GM19193 (cell line): ENCODE results near the gene SNX4.

Experiments used
- POLR2A ChIP-seq: IDR thresholded peaks from 4 replicates; pipeline ENCODE4 v1.6.1; 2011; ENCODE audit not compliant: insufficient read depth, insufficient read length; ENCODE audit errors: extremely low read depth

The SNX4 gene

DNA sequence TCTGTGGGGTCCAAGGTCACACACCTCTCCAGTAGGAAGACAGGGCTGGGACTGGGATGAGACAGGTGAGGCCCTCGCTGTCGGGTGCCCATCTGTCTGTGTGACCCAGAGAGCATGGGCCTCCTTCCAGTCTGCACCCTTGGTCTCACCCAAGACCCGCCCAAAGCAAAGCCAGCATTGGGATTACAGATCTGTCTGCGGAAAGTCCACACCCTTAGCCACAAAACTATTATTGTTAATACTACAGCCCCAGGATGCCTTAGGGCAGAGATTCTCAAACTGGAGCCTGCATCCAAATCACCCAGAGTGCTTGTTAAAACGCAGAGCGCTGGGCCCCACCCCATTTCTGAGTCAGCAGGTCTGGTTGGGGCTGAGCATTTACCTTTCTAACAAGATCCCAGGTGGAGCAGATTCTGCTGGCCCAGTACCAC is 86.4 kb downstream of the SNX4 start:
- no peak for TF ChIP-seq POLR2A

DNA sequence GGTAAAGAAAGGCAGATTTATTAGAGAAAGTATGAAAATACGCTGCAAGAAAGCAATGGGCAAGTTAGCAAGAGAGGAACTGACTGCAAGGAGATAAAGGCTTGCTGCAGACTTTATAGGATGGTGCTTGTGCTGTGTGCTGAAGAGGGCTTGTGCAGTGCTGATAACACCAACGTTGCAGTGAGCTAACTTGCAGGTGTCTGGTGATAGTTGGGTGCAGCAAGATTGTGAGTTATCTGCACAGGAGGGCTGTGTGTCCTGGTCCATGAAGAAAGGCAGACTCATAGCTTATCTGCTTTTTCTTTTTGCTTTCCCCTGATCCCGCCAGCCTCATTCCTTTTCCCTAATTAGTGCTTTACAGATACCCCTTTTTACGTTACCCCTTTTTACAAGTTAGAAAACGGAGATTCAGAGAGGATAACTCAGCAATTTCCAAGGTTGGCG is 86.9 kb downstream of the SNX4 start:
- no peak for TF ChIP-seq POLR2A

DNA sequence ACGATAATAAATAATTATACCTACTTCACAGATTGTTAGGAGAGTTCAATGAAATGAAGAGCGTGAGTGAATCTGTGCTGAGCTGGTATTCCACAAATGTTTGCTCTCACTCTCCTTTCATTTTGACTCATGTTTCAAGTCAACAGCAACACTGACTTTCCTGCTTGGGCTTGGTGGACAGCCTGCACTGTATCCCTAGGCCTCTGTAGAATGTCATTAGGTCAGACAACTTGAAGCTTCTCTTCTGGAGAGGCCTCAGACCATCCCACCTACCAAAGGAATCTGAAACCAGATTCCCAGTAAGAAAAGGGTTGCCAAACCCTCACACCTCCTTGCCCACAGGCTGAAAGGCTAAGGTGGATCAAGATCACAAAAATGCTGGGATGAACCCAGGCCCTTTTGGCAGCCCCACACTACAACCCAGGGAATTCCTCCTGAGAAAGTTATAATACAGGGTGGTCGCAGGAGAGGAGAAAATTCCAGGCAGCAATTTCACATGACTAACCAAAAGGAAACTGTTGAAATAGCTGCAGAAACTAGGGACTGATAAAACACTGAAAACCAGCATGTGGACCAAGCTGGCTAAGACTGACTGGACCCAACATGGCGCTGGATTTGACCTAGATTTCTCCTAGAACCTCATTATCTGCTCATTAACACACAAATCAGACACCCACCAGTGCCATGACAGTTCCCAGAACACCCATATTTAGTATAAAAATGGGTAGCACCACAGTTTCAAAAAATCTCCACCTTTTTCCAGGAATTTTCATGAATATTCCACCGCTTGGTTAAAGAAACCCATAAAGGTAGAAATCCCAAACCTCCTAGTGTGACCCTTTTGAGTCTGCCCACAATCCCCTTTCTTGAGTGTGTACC is 87.9 kb downstream of the SNX4 start:
- TF ChIP-seq POLR2A: no peak

DNA sequence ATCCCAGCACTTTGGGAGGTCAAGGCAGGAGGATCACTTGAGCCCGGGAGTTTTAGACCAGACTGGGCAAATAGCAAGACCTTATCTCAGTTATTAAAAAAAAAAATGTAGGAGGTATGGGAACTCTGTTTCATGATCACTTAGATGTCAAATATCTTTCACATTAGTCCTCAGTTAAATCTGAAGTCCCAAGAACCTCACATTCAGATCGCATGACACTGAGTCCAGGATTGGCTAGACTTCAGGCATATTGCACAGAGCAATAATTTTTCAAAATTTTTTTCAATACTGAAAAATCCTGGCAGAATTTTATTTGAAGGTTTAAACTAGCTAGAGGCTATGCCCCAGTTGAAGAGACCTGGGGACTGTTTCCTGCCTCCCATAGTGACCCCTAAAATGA is 88.6 kb downstream of the SNX4 start:
- no peak for TF ChIP-seq POLR2A

DNA sequence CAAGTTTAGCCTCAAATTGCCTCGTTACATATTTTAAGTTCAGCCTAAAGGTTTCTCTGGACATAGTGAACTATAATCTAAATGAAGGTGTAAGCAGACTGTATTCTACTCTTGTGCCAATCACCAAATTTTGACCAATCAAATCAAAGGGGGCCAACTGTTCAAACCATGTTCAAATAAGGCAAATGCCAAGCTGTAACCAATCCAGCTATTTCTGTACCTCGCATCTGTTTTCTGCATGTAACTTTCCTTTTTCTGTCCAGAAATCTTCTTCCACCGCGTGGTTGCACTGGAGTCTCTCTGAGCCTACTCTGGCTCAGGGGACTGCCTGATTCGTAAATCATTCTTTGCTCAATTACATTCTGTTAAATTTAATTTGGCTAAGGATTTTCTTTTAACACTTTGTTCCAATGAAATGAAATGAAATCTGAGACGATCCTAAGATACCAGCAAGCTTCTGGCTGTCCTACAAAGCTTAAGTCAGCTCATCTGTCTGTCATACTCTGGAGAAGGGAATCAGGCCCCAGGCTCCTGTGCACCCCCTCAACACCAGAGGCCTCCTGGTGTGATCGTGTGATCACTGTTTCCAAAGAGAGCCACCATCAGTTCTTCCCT is 91.7 kb downstream of the SNX4 start:
- no peak for TF ChIP-seq POLR2A

DNA sequence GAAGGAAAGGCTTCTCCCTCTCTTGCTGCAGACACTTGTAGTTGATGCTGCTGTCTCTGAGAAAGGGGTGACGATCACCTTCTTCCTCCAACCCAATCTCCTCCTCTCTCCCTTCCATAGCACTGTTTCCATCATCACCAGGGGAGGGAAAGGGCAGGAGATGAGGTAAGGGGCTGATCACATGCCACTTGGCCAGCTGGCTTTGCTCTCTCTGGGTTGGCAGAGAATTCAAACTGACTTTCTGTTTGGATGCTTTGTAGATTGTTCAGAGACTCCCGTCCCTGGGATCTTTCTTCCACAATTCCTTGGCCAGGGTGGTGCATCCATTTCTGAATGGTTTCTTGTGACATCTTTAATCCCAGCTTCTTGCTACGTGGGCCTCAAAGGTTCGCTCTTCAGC is 101.7 kb downstream of the SNX4 start:
- TF ChIP-seq POLR2A: no peak

DNA sequence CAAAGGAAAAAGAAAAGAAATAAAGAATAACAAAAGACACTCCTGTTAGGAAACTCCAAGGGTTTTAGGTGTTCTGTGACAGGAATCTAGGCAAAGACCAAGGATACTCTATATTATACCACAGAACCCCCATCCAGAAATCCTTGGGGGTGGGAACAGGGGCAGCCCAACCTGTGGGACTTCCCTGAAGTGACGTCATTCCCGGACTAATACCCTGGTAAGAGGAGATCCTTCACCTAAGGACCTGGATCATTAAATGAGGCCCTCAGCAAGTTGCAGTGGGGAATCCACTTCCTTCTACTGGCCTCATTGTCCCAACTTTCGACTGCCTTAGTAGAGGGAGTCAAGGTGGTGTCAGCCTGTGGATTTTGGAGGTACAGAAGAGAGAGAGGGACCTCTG is 103.8 kb downstream of the SNX4 start:
- TF ChIP-seq POLR2A: no peak

DNA sequence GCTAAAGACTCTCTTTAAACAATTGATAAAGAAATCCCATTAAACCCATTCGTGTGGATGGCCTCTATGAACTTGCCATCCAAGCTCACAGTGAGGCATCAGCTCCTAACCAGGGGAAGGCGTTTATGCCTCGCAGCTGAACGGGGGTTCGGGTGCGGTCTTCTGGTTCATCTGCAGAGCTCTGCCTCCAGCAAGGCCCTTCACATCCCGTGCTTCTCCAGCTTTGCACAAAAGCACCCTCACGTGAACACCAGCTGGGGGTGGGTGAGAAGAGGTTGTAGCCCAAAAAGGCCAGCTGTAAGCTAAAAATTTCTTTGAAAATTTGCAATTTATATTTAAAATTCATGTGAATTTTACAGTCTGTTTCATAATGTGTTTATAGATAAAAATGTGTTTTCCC is 105.3 kb downstream of the SNX4 start:
- no peak for TF ChIP-seq POLR2A

DNA sequence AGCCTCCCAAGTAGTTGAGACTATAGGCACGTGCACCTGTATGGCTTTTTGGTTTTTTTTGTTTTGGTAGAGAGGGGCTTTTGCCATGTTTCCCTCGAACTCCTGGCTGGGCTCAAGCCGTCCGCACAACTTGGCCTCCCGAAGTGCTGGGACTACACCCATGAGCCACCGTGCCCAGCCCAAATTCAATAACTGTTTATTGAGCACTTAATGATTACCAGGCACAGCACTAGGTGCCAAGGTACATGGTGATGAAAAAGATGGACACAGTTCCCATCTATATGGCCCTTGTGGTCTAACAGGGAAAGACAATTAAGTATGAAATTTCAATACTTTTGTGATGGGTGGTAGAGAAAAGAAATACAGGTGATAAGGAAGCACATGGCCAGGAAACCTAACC is 109.1 kb downstream of the SNX4 start:
- no peak for TF ChIP-seq POLR2A

DNA sequence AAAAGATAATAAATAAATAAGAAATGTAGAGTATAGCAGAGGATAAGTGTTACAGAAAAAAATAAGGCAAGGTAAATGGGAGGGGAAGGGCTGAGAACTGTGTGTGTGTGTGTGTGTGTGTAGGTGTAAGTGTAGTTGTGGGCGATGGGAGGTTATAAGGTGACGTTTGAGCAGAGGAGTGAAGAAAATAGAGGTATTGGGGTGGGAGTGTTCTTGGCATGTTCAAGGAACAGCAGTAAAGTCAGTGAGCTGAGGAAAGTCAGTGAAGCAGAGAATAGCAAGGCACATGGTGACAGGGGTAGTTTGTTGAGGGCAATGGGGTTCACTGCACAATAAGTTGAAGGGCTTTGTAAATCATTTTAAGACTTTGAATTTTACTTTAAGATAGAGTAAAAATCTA is 113.9 kb downstream of the SNX4 start:
- no peak for TF ChIP-seq POLR2A

DNA sequence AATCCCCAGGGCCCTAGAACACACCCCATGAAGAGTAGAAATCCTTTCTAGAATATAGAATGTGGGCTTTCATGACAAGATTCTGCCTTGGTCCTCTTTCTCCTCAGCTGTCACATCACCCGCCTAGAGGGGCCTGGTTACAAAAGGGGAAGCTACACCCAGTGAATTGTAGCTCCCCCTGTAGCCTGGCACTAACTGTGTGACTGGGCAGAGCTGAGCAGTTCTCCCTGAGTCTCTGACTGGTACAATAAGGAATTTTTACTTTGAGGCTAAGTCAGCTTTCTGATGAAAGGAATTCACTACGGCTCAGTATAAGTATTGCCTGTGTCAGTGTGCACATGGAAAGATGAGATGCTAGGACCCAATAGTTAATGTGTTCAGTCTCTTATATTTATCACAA is 116.2 kb downstream of the SNX4 start:
- no peak for TF ChIP-seq POLR2A

DNA sequence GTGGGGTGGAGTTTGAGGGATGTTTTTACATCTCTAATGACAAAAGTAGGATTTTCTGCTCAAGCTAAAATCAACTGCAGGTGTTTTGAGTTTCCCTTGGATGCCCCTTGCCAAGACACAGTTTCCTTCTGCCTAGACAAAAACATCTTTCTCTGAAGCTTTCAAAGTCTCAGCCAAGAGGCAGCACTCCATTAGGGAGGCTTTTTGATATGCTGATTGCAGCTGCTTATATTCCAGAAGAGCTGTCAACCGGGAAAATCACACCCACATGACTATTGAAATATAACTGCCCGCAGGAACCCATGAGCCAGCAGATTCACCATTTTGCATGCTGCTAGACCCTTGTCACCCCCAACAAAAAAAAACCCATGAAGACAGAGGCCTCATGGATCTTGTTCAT is 117.4 kb downstream of the SNX4 start:
- TF ChIP-seq POLR2A: no peak

DNA sequence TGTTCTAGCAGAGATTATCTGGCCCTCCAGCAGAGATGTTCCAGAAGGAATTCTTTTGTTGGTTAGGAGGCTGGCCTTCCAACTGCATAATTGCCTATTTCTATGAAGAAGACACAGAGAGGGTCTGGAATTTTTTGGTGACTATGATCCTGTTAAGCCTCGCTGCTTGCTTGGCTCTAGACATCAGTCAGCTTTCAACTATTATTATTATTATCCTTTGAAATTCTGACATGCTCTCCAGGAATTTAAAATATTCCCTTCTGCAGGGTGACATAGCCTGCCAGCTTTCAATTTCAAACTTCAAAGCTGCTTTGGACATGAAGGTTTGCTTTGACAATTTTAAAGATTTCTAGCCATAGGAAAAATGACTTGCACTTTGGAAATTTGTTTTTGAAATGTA is 118.6 kb downstream of the SNX4 start:
- no peak for TF ChIP-seq POLR2A

DNA sequence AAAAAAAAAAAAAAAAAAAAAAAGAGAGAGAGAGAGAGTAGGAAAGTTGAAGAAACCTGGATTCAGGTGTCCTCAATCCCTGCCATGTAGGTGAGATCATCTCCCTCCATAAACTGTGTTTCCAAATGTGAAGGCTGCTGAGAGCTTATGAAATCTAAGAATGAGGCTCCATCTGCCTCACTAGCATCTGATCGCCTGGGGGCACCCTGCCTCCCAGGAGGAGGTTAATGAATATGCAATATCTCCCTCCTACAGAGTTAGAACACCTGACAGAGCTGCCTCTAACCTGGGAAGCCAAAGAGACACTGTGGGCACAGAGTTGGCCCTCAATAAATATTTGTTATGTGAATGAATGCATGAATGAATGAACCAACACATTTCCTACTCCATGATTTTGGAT is 121.0 kb downstream of the SNX4 start:
- TF ChIP-seq POLR2A: no peak
